PC-9 (cell line): ENCODE results near the gene GRHPR. TPM values are rescaled to one million over a fixed set of nuclear protein-coding genes. Genes with fewer than 3 reads are reported as not detected.

Source experiments
- BruUV-seq: library from RNA; stranded (reverse); fragments of 400-500 nt; replicated peaks from 2 replicates; lab custom pipeline; 2021; lab: Mats Ljungman, UMichigan
- CTCF ChIA-PET: fragments of 300-600 bp; sonication (Branson Sonifier 250); formaldehyde crosslinking; loops from one replicate; lab custom pipeline; 2022; ENCODE audit warnings: antibody characterized with exemption; lab: Charles Lee
- POLR2A ChIA-PET: fragments of 300-600 bp; sonication (Branson Sonifier 250); formaldehyde crosslinking; loops from one replicate; lab custom pipeline; 2022; ENCODE audit warnings: antibody characterized with exemption; ENCODE audit not compliant: unreplicated experiment; lab: Charles Lee
- DNase-seq, 2 experiments: peaks; one replicate each; pipeline versions ENCODE4 v3.0.0 to v3.0.0-alpha.2; 2015 to 2022; ENCODE audit warnings: mixed read lengths in 1 of 2
- H2AFZ ChIP-seq: fragments of 200-600 bp; sonication (generic); 2 replicates; pipeline ENCODE4 v1.8.1; 2017; ENCODE audit warnings: antibody characterized with exemption
- H3F3A ChIP-seq: fragments of 200-600 bp; sonication (generic); 2 replicates; pipeline ENCODE4 v1.8.1; 2017; ENCODE audit warnings: antibody characterized with exemption, mild to moderate bottlenecking, low read depth; ENCODE audit not compliant: insufficient read depth
- H3K27ac ChIP-seq: fragments of 200-600 bp; sonication (generic); 2 replicates; pipeline ENCODE4 v1.6.1; 2016; ENCODE audit warnings: mixed run types
- H3K27me3 ChIP-seq: fragments of 200-600 bp; sonication (generic); 2 replicates; pipeline ENCODE4 v1.6.1; 2016; ENCODE audit warnings: low read depth, mixed run types; ENCODE audit not compliant: insufficient read depth
- H3K36me3 ChIP-seq: fragments of 200-600 bp; sonication (generic); 2 replicates; pipeline ENCODE4 v1.6.1; 2016; ENCODE audit warnings: low read depth, mixed run types
- H3K4me1 ChIP-seq: fragments of 200-600 bp; sonication (generic); replicated peaks from 2 replicates; pipeline ENCODE4 v1.6.1; 2016; ENCODE audit warnings: mixed run types; ENCODE audit not compliant: insufficient read depth
- H3K4me2 ChIP-seq: fragments of 200-600 bp; sonication (generic); 2 replicates; pipeline ENCODE4 v1.6.1; 2017; ENCODE audit warnings: mixed run types
- H3K4me3 ChIP-seq: fragments of 200-600 bp; sonication (generic); 2 replicates; pipeline ENCODE4 v1.6.1; 2016; ENCODE audit warnings: mixed run types
- H3K79me2 ChIP-seq: fragments of 200-600 bp; sonication (generic); 2 replicates; pipeline ENCODE4 v1.6.1; 2017; ENCODE audit warnings: low read depth, mixed run types
- H3K9me2 ChIP-seq: fragments of 200-600 bp; sonication (generic); 2 replicates; pipeline ENCODE4 v1.8.1; 2017; ENCODE audit warnings: mild to moderate bottlenecking; ENCODE audit not compliant: insufficient read depth
- H3K9me3 ChIP-seq: fragments of 200-600 bp; sonication (generic); 2 replicates; pipeline ENCODE4 v1.8.1; 2016; ENCODE audit warnings: low read depth; ENCODE audit not compliant: insufficient read depth
- H4K20me1 ChIP-seq: fragments of 200-600 bp; sonication (generic); 2 replicates; pipeline ENCODE4 v1.8.1; 2017; ENCODE audit not compliant: insufficient read depth
- EZH2 ChIP-seq: fragments of 200-600 bp; sonication (generic); IDR thresholded peaks from 2 replicates; pipeline ENCODE4 v1.8.0; 2017; ENCODE audit warnings: antibody characterized with exemption, low read depth
- intact Hi-C: fragments of 100-400 bp; cut with micrococcal nuclease; formaldehyde crosslinking; loops from one replicate; pipeline ENCODE4 v1.10.0; 2022; ENCODE audit not compliant: unreplicated experiment
- total RNA-seq: library from RNA; stranded (reverse); gene quantifications from 2 replicates; pipeline ENCODE4 v1.2.3, GENCODE V29; 2021
- TF ChIP-seq, protein P1 (sequence below): fragments of 200-600 bp; sonication (generic); conservative IDR thresholded peaks from 2 replicates; pipeline ENCODE4 v1.6.1; 2017; ENCODE audit warnings: mixed run types, antibody characterized with exemption, mild to moderate bottlenecking, moderate library complexity

GRHPR gene
- total RNA-seq, 1 experiment from 2014 or later, result 77.2 TPM

DNA sequence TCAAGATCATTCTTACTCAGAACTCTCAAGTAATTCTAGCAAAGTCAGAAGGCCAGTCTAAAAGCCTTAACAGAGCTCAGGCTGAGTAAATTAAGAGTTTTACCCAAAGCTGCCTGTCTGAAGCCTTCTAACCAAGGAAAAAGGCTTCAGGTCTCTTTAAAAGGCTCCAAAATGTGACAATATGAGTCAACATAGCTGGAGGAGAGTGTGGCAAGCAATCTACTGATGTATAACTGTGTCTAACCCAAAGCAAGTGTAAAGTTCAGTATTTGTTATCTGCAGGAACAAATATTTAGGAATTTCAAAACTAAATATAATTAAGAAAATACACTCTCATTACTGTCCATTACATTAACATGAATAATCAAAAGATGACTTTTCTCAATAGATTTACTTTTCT is 31.7 kb downstream of the GRHPR start:
- Histone ChIP-seq H3K4me2 (peak overlapping the region; percentile 54), H3K79me2 (peaks cover 72% of the 10 kb centered on the region), H3K9me3 (no peaks in the 10 kb centered on the region), H3K36me3 (no peaks in the 10 kb centered on the region), H3F3A (0 out of 2 replicates have a peak, but pooled peaks cover 7% of the 10 kb centered on the region), H4K20me1 (no peaks in the 10 kb centered on the region; the same call in 1 of the 2 replicates), H3K4me1 (peaks cover 16% of the 10 kb centered on the region), H3K27ac (peak overlapping the region; percentile 57), H3K4me3 (no peak overlapping the region), H3K27me3 (no peaks in the 10 kb centered on the region), H3K9me2 (no peaks in the 10 kb centered on the region), H2AFZ (no peak overlapping the region)
- ChIA-PET POLR2A (no interaction called here), CTCF (no interaction called here)
- no TSS peak for BruUV-seq
- no peak for DNase-seq
- intact Hi-C loops, result no loop called here
- TF ChIP-seq, protein P1, sequence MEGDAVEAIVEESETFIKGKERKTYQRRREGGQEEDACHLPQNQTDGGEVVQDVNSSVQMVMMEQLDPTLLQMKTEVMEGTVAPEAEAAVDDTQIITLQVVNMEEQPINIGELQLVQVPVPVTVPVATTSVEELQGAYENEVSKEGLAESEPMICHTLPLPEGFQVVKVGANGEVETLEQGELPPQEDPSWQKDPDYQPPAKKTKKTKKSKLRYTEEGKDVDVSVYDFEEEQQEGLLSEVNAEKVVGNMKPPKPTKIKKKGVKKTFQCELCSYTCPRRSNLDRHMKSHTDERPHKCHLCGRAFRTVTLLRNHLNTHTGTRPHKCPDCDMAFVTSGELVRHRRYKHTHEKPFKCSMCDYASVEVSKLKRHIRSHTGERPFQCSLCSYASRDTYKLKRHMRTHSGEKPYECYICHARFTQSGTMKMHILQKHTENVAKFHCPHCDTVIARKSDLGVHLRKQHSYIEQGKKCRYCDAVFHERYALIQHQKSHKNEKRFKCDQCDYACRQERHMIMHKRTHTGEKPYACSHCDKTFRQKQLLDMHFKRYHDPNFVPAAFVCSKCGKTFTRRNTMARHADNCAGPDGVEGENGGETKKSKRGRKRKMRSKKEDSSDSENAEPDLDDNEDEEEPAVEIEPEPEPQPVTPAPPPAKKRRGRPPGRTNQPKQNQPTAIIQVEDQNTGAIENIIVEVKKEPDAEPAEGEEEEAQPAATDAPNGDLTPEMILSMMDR, result no peak
- no peak for TF ChIP-seq EZH2

- POLR2A ChIA-PET, result no interaction called here
- Histone ChIP-seq H3K27ac (no peak overlapping the region), H3K4me2 (no peak overlapping the region), H3K4me1 (peaks cover 16% of the 10 kb centered on the region), H3K36me3 (no peaks in the 10 kb centered on the region), H3K27me3 (no peaks in the 10 kb centered on the region), H3K79me2 (peaks cover 86% of the 10 kb centered on the region), H3K4me3 (no peak overlapping the region), H3F3A (0 out of 2 replicates have a peak, but pooled peaks cover 7% of the 10 kb centered on the region), H3K9me2 (no peaks in the 10 kb centered on the region), H3K9me3 (no peaks in the 10 kb centered on the region), H4K20me1 (no peaks in the 10 kb centered on the region; the same call in 1 of the 2 replicates), H2AFZ (no peak overlapping the region)
- CTCF ChIA-PET, result no interaction called here
- TF ChIP-seq, protein P1, result no peak
- TF ChIP-seq EZH2, result no peak
- no TSS peak for BruUV-seq
- no peak for DNase-seq
- intact Hi-C loops, result no loop called here
These were observed 33.6 kb downstream of the GRHPR start for GRCh38 chr9:37455884-37456647.

DNA sequence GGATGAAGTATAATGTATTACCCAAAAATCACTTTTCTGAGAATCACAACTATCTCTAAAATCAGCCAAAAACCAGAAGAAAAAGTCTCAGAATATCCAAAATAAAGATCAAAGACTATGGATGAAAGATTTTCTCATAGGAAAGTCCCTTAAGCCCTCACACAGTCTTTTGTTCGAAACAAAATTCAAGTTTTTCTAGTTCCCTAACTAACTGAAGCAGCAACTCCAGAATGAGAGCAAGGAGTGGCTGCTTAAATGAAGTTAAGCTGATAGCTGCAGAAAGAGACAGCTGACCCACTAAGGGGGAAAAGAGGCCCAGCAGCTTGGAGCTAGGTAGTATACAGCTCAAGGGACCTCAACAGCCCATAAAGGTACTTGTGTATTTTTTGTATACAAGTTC is 34.3 kb downstream of the GRHPR start:
- Histone ChIP-seq H3K27ac (no peak overlapping the region), H3K79me2 (peaks cover 89% of the 10 kb centered on the region), H3K9me3 (no peaks in the 10 kb centered on the region), H3K4me2 (no peak overlapping the region), H3K36me3 (no peaks in the 10 kb centered on the region), H4K20me1 (no peaks in the 10 kb centered on the region; the same call in 1 of the 2 replicates), H3K4me3 (no peak overlapping the region), H3K9me2 (no peaks in the 10 kb centered on the region), H3K27me3 (no peaks in the 10 kb centered on the region), H2AFZ (no peak overlapping the region), H3K4me1 (peaks cover 16% of the 10 kb centered on the region), H3F3A (0 out of 2 replicates have a peak, but pooled peaks cover 7% of the 10 kb centered on the region)
- ChIA-PET POLR2A (no interaction called here), CTCF (interaction anchor here (0.6 kb wide), 1 partner anchor 91 kb away, joined by 11 read pairs; no protein-coding TSS in a partner anchor)
- intact Hi-C loops, result no loop called here
- BruUV-seq, result no TSS peak
- DNase-seq, result no peak
- TF ChIP-seq, protein P1, result no peak
- no peak for TF ChIP-seq EZH2
